ENCODE measurements around the gene GABRA4.

DNA sequence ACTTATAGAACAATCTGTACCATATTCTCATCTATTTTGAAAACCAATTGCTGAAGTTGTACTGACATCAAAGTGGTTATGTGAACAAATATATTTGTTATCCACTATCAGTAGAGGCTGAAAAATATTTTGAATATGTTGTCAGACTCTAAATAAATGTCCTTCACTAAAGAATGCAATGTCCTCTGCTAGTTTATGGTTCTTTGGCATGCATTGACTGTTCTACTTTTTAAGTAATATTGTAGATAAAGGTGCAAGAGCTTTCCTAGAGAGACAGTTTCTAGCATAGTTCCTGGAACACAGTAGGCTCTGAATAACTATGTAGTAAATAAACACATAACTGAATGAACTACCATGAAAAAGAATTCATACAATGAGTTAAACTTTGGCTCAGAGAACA lies 66.2 kb downstream of the GABRA4 start:
- TF ChIP-seq, protein P1, sequence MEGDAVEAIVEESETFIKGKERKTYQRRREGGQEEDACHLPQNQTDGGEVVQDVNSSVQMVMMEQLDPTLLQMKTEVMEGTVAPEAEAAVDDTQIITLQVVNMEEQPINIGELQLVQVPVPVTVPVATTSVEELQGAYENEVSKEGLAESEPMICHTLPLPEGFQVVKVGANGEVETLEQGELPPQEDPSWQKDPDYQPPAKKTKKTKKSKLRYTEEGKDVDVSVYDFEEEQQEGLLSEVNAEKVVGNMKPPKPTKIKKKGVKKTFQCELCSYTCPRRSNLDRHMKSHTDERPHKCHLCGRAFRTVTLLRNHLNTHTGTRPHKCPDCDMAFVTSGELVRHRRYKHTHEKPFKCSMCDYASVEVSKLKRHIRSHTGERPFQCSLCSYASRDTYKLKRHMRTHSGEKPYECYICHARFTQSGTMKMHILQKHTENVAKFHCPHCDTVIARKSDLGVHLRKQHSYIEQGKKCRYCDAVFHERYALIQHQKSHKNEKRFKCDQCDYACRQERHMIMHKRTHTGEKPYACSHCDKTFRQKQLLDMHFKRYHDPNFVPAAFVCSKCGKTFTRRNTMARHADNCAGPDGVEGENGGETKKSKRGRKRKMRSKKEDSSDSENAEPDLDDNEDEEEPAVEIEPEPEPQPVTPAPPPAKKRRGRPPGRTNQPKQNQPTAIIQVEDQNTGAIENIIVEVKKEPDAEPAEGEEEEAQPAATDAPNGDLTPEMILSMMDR (IDR thresholded peaks at IDR 0.05 in 8 of 11, conservative IDR thresholded peaks at IDR 0.05 in 3 of 11): no peak
- TF ChIP-seq POLR2A (IDR thresholded peaks at IDR 0.05): no peak
